Sigmoid colon (tissue), 3 donors: Measurements from ENCODE around the gene NLN.

Experiments used
- POLR2A ChIP-seq, 2 donors: fragments of 450-650 bp; IDR thresholded peaks; one replicate each; pipeline ENCODE4 v1.6.1; 2016; ENCODE audit warnings: antibody characterized with exemption in 2 of 2, mild to moderate bottlenecking in 2 of 2, moderate library complexity in 2 of 2
- TF ChIP-seq, protein P1 (sequence below), 4 experiments: fragments of 450-650 bp in 3 of 4; fragments of 200-600 bp in 1 of 4; IDR thresholded peaks; one replicate each; pipeline ENCODE4 v1.5.1; 2016 to 2019; ENCODE audit warnings: antibody characterized with exemption in 4 of 4, mild to moderate bottlenecking in 3 of 4, moderate library complexity in 2 of 4

- TF ChIP-seq, protein P1, sequence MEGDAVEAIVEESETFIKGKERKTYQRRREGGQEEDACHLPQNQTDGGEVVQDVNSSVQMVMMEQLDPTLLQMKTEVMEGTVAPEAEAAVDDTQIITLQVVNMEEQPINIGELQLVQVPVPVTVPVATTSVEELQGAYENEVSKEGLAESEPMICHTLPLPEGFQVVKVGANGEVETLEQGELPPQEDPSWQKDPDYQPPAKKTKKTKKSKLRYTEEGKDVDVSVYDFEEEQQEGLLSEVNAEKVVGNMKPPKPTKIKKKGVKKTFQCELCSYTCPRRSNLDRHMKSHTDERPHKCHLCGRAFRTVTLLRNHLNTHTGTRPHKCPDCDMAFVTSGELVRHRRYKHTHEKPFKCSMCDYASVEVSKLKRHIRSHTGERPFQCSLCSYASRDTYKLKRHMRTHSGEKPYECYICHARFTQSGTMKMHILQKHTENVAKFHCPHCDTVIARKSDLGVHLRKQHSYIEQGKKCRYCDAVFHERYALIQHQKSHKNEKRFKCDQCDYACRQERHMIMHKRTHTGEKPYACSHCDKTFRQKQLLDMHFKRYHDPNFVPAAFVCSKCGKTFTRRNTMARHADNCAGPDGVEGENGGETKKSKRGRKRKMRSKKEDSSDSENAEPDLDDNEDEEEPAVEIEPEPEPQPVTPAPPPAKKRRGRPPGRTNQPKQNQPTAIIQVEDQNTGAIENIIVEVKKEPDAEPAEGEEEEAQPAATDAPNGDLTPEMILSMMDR (IDR thresholded peaks at IDR 0.05): no peak
- TF ChIP-seq POLR2A (IDR thresholded peaks at IDR 0.05): no peak
These were observed 49.2 kb upstream of the NLN start for GRCh38 chr5:65672796-65673195.
